NCI-H146 treated with DMSO at 0.1 percent for 48 hours (cell line): ENCODE results near the gene TRUB1.
"Not testable (repeated sequence)": the region's sequence is repeated elsewhere in the genome, so short reads cannot be mapped to it uniquely, and the experiment has no call there.

Source experiments
- DNase-seq: peaks from one replicate; lab custom pipeline; 2025; ENCODE audit not compliant: unreplicated experiment; lab: John Stamatoyannopoulos, UW

Gene TRUB1

GRCh38 chr10:114937962-114938855 lies at the start of gene TRUB1:
Gene TRUB1 (plus strand): TSS chr10:114938195. CDS start chr10:114938254, 59 bp downstream.
- DNase-seq, result peak; percentile 81

DNA sequence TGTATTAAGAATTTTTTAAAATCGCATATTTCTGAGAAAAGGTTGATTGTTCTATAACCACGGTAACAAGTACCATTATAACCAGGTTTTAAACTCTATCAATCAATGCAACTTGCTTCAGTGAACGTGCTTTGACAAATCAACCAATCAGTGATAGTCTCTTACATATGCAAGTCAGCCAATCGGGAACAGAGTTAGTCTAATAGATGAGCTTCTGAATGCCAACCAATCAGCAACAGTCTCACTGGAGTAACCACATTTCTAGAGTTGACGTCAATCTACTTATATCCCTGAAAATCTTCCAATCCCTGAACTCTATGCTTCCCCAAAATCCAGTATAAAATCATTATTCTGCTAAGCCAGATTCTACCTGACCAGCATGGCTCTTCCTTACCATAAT lies 44.7 kb upstream of the TRUB1 start:
- DNase-seq, result no peak

- DNase-seq, result no peak
Observed at GRCh38 chr10:114894911-114895310, 43.1 kb upstream of the TRUB1 start.

GRCh38 chr10:114897011-114897410 lies 41.0 kb upstream of the TRUB1 start:
- not testable (repeated sequence) for DNase-seq

DNA sequence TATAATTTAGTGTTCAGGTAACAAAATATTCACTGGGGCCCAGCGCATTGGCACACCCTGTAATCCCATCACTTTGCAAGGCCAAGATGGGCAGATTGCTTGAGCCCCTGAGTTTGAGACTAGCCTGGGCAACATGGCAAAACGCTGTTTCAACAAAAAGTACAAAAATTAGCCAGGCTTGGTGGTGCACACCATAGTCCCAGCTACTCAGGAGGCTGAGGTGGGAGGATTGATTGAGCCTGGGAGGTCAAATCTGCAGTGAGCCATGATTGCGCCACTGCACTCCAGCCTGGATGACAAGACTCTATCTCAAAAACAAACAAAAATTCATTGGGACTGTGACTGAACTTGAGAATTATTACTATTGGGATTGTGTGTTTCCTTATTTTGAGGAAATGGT lies 40.4 kb upstream of the TRUB1 start:
- no peak for DNase-seq

DNA sequence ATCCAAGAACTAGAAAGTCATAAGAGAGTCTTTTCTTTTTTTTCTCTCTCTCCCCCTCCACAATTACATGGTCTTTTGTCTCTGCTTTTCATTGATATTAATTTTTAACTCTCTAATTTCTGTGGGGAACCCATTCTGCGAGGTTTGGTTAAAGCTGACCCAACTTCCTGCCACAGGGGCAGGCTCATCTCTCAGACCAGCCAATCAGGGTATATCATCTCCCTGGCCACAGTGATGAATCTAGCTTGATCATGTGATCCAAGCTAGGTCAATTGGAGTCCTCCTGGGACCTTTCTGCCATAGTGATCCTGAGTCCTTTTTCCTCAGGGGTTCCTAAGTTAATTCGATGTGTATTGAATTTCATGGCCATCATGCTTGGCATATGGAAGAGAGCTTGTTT lies 38.0 kb upstream of the TRUB1 start:
- no peak for DNase-seq

- no peak for DNase-seq
Observed at GRCh38 chr10:114900658-114901057, 37.3 kb upstream of the TRUB1 start.

- DNase-seq, result no peak
Observed at GRCh38 chr10:114902151-114902550, 35.8 kb upstream of the TRUB1 start.

GRCh38 chr10:114905450-114905849 lies 32.5 kb upstream of the TRUB1 start:
- no peak for DNase-seq

DNA sequence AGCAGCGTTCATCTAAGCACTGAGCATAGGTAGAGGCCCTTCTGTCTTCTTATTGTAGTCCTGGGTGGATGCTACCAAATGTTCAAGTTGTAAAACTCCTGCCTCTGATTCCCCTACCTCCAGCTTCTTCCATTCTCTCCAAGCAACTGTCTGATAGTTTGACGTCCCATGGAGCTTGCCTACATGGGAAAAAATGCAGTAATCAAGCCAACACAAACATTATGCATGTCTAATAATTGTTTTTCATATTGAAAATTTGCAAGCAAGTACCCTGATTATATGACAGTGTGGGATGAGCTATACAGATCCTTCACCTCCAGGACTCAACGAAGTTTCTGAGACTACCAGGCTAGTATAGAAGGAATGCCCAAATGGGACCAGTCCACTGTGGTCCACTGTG lies 31.0 kb upstream of the TRUB1 start:
- no peak for DNase-seq

- no peak for DNase-seq
Observed at GRCh38 chr10:114908896-114909295, 29.1 kb upstream of the TRUB1 start.

GRCh38 chr10:114911052-114911711 lies 26.8 kb upstream of the TRUB1 start:
- no peak for DNase-seq

DNA sequence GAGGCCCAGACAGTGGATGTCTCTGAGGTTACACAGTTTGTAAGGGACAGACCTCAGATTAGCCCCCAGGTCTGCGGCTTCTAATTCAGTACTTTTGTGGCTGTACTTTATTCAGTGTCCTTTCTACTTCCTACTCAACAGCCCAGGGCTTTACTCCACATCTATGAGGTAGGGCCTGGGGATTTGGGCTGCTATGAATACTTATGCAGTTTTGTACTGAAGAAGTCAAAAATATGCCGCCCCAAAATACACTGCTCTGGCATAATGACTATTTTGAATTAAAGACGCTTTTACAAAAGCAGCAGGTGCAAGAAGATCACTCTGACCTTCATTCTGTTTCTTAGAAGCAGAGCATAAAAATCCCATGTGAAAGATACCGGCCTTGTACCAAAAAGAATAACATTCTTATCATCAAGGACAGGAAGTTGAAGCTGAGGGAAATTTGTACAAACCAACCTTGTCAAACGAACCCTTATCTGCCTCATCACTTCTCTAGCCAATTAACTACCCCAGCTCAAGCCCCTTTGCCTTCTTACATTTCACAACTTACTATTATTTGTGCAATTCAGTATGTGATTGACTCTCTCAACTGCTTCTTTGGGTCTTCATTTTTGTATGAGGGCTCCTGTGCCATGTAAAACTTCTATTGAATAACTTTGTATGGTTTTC lies 26.1 kb upstream of the TRUB1 start:
- no peak for DNase-seq

GRCh38 chr10:114912470-114912859 lies 25.5 kb upstream of the TRUB1 start:
- DNase-seq, result no peak

DNA sequence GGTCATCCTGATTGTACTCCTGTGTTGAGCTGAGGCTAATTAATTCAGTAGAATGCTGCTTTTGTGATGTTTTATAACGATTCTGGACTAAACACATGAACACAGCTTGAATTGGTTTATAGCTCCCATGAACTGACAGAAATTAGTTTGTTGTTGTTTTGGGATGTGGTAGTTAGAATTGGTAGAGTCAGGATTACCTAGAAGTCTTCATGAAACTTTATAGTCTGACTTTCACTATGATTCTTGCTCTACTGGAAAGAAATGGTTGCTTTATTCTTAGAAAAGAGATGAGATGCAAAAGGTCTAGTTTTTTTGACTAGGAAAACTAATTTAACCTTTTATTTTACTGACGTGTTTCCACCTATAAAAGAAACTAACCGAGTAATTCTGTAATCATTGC lies 23.4 kb upstream of the TRUB1 start:
- no peak for DNase-seq

DNA sequence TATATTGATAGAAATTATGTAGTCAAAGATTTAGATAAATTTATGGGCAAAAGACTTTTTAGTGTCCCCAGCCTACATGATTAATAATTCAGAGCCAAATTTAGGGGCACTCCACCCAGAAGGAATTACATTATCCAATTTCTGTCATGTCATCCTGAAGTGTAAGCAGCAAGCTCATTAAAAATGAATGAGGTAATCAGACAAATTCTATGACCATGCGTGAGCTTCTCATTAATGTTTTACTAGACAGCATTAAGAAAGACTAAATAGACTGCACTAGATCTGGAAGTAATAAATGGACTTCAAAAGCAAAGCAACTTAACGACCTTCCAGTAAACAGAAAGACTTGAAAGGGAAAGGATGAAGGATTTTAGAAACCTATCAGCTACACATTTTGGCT lies 22.7 kb upstream of the TRUB1 start:
- no peak for DNase-seq

DNA sequence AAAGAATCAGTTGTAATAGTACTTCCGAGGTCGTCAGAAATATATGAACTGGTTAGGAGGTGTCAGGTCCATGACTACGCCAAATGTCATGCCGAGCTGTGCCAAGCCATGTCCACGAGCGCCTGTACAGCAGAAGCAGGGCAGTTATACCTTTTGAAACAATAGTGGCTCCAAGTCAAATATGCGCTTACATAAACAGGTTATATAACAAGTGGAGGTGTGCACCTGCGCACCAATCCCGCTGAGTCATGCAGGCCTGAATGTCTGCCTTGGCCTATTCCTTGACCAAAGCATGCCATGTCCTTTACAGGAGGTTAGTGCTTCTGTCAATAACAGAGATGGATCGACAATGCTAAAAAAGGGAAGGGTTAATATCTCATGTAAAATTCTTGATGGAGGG lies 21.3 kb upstream of the TRUB1 start:
- no peak for DNase-seq

DNA sequence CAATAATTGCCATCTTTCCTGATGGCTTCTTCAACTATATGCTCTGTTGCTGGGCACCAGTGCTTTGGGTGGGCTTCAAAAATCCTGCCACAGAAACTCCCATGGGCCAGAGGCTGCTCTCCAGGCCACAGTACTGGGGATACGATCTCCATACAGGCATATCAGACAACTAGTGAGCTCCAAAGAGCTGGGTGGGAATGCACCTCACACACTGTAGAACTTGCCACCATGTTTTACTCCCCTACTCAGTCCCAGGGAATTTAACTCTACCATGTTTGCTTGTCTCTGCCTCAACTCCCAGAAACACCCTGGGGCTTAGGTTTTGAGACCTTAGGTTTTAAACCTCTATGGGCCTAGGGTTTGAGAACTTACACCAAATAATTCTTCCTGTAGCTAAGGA lies 20.5 kb upstream of the TRUB1 start:
- no peak for DNase-seq

GRCh38 chr10:114917927-114918672 lies 19.9 kb upstream of the TRUB1 start:
- DNase-seq, result no peak

DNA sequence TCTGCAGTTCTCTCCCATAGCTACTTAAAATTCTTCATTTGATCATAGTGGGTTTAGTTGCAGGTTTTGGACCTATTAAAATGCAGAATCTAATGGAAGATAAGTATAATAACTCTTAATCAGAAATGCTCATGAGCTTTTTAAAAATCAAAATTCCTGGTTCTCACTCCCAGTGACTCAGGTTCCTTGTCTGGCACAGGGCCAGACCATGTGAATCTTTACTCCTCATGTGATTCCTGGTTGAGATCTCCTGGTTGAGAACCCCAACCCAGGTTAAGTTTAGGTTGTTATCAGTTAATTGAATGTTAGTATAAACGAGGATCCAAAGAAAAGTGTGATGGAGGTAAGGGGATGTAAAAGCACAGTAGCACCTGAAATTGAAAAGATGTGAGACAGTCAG lies 17.5 kb upstream of the TRUB1 start:
- DNase-seq, result no peak

DNA sequence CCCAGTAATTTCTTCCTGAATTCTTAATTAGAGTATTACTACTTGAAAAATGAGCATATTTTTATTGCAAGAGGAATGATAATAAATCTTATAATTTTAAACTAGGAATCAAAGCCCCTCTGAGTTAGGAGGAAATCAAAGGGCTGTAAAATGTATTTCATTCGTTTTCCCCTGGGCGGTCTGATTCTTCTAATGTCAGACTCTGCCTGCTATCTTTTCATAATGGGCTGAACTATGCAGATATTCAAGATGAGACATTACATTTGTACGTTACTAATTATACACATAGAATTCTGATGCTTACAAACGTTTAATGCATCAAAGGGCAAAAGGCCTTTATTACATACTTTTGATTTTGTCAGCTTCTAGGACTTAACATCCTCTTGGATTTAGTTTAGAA lies 16.0 kb upstream of the TRUB1 start:
- DNase-seq, result no peak
